IMR-90 (cell line): Measurements from ENCODE around the gene LAMTOR4. TPM values are rescaled to one million over a fixed set of nuclear protein-coding genes. Genes with fewer than 3 reads are reported as not detected.

Source experiments
- ATAC-seq: fragments of 200-7000 bp; cut with Tn5 transposase; 2 replicates; pipeline ENCODE4 v1.9.1; 2020; ENCODE audit warnings: low read depth, mild to moderate bottlenecking, moderate library complexity
- BruUV-seq: library from RNA; stranded (reverse); fragments of 400-500 nt; replicated peaks from 2 replicates; lab custom pipeline; 2021; lab: Mats Ljungman, UMichigan
- CTCF ChIA-PET: fragments of 300-600 bp; formaldehyde crosslinking; extraction: SDS; loops from one replicate; lab custom pipeline; 2021; ENCODE audit warnings: antibody characterized with exemption; lab: Yijun Ruan, JAX
- POLR2A ChIA-PET: fragments of 300-600 bp; sonication (Branson Sonifier 250); formaldehyde crosslinking; loops from one replicate; lab custom pipeline; 2022; ENCODE audit warnings: antibody characterized with exemption; ENCODE audit not compliant: unreplicated experiment; lab: Charles Lee
- DNase-seq: peaks from one replicate; pipeline ENCODE4 v3.0.0; 2013
- H2AFZ ChIP-seq: replicated peaks from 2 replicates; pipeline ENCODE3; 2013; ENCODE audit warnings: low read length, mild to moderate bottlenecking; ENCODE audit not compliant: poor library complexity
- H2AK5ac ChIP-seq: 2 replicates; pipeline ENCODE4 v1.6.1; 2013; ENCODE audit warnings: low read depth, low read length, inconsistent platforms
- H2AK9ac ChIP-seq: replicated peaks from 2 replicates; pipeline ENCODE3; 2013; ENCODE audit warnings: mild to moderate bottlenecking, low read depth, low read length, moderate library complexity; ENCODE audit not compliant: poor library complexity
- H2BK120ac ChIP-seq: 2 replicates; pipeline ENCODE4 v1.6.1; 2013; ENCODE audit warnings: low read depth, low read length, inconsistent platforms
- H2BK15ac ChIP-seq: 3 replicates; pipeline ENCODE4 v1.6.1; 2013; ENCODE audit warnings: low read depth, low read length, inconsistent platforms
- H2BK20ac ChIP-seq: 2 replicates; pipeline ENCODE4 v1.6.1; 2013; ENCODE audit warnings: low read depth, mild to moderate bottlenecking, inconsistent platforms, low read length, moderate library complexity
- H2BK5ac ChIP-seq: 2 replicates; pipeline ENCODE4 v1.6.1; 2013; ENCODE audit warnings: mild to moderate bottlenecking, low read depth, low read length, inconsistent platforms; ENCODE audit not compliant: poor library complexity, severe bottlenecking
- H3K14ac ChIP-seq: replicated peaks from 2 replicates; pipeline ENCODE4 v1.6.1; 2013; ENCODE audit warnings: low read depth, low read length, inconsistent platforms
- H3K18ac ChIP-seq: 2 replicates; pipeline ENCODE4 v1.6.1; 2013; ENCODE audit warnings: low read depth, low read length, control low read depth
- H3K23ac ChIP-seq: 2 replicates; pipeline ENCODE4 v1.6.1; 2013; ENCODE audit warnings: low read depth, low read length, inconsistent platforms
- H3K27ac ChIP-seq: 2 replicates; pipeline ENCODE4 v1.5.1; 2013; ENCODE audit warnings: mild to moderate bottlenecking, control low read depth, low read length; ENCODE audit not compliant: insufficient read depth
- H3K27me3 ChIP-seq: 2 replicates; pipeline ENCODE4 v1.6.1; 2013; ENCODE audit warnings: low read length; ENCODE audit not compliant: control insufficient read depth, insufficient read depth
- H3K36me3 ChIP-seq: 2 replicates; pipeline ENCODE4 v1.6.1; 2013; ENCODE audit warnings: low read length, mixed read lengths; ENCODE audit not compliant: control insufficient read depth, insufficient read depth
- H3K4ac ChIP-seq: 2 replicates; pipeline ENCODE4 v1.6.1; 2013; ENCODE audit warnings: low read depth, low read length, inconsistent platforms
- H3K4me1 ChIP-seq: 2 replicates; pipeline ENCODE4 v1.6.1; 2013; ENCODE audit warnings: low read length, mixed read lengths; ENCODE audit not compliant: control insufficient read depth, insufficient read depth
- H3K4me2 ChIP-seq: 2 replicates; pipeline ENCODE4 v1.6.1; 2013; ENCODE audit warnings: low read depth, mild to moderate bottlenecking, control low read depth, low read length, moderate library complexity
- H3K4me3 ChIP-seq: 2 replicates; pipeline ENCODE4 v1.5.1; 2013; ENCODE audit warnings: low read depth, mild to moderate bottlenecking, control low read depth, low read length, moderate library complexity; ENCODE audit not compliant: insufficient read depth
- H3K56ac ChIP-seq: 2 replicates; pipeline ENCODE4 v1.6.1; 2013; ENCODE audit warnings: low read length, inconsistent platforms; ENCODE audit not compliant: insufficient read depth; ENCODE audit errors: extremely low read depth
- H3K79me1 ChIP-seq, 2 experiments: 2 replicates each; pipeline ENCODE4 v1.6.1; 2013; ENCODE audit warnings: low read length in 2 of 2, inconsistent platforms in 1 of 2, low read depth in 1 of 2
- H3K9ac ChIP-seq: 2 replicates; pipeline ENCODE4 v1.6.1; 2013; ENCODE audit warnings: low read depth, low read length, control low read depth
- H3K9me1 ChIP-seq: 2 replicates; pipeline ENCODE4 v1.6.1; 2013; ENCODE audit warnings: low read length, inconsistent platforms; ENCODE audit not compliant: insufficient read depth
- H3K9me3 ChIP-seq: 2 replicates; pipeline ENCODE4 v1.6.1; 2013; ENCODE audit warnings: low read length; ENCODE audit not compliant: control insufficient read depth, insufficient read depth
- H4K20me1 ChIP-seq: 2 replicates; pipeline ENCODE4 v1.6.1; 2013; ENCODE audit warnings: low read length, inconsistent platforms; ENCODE audit not compliant: insufficient read depth
- H4K5ac ChIP-seq: 2 replicates; pipeline ENCODE4 v1.6.1; 2013; ENCODE audit warnings: mild to moderate bottlenecking, low read depth, low read length, control low read depth
- H4K8ac ChIP-seq, 2 experiments: 2 replicates each; pipeline ENCODE4 v1.6.1; 2013; ENCODE audit warnings: low read depth in 2 of 2, low read length in 2 of 2, control low read depth in 1 of 2, inconsistent platforms in 1 of 2
- H4K91ac ChIP-seq: 2 replicates; pipeline ENCODE4 v1.6.1; 2013; ENCODE audit warnings: low read depth, low read length, inconsistent platforms; ENCODE audit not compliant: insufficient read depth
- CEBPB ChIP-seq: IDR thresholded peaks from 2 replicates; pipeline ENCODE4 v1.6.1; 2012; ENCODE audit warnings: low read depth, low read length, improper control_type of control experiment
- MAFK ChIP-seq: IDR thresholded peaks from 2 replicates; pipeline ENCODE4 v1.6.1; 2012; ENCODE audit warnings: low read depth, low read length, improper control_type of control experiment
- MAZ ChIP-seq: IDR thresholded peaks from 2 replicates; pipeline ENCODE4 v1.6.1; 2012; ENCODE audit warnings: low read depth, mild to moderate bottlenecking, low read length, improper control_type of control experiment, moderate library complexity, borderline replicate concordance
- MXI1 ChIP-seq: IDR thresholded peaks from 2 replicates; pipeline ENCODE4 v1.6.1; 2012; ENCODE audit warnings: low read depth, mild to moderate bottlenecking, low read length, moderate library complexity, borderline replicate concordance
- NFE2L2 ChIP-seq: fragments of 150-350 bp; IDR thresholded peaks from 2 replicates; pipeline ENCODE4 v1.6.1; 2016; ENCODE audit warnings: low read depth, mild to moderate bottlenecking, low read length
- SMC3 ChIP-seq: fragments of 150-350 bp; IDR thresholded peaks from 2 replicates; pipeline ENCODE4 v1.6.1; 2016; ENCODE audit warnings: low read depth, mild to moderate bottlenecking, antibody characterized with exemption, low read length, moderate library complexity
- WGBS, 2 experiments: methylation state at CpG; one replicate each; pipeline versions ENCODE4 v1.1.5 to v1.1.7; 2013; ENCODE audit warnings: missing lambda C conversion rate in 2 of 2; ENCODE audit not compliant: insufficient read length in 1 of 2; ENCODE audit errors: extremely low coverage in 2 of 2; 5-methylcytosine and 5-hydroxymethylcytosine counted together
- dilution Hi-C: fragments of 300-500 bp; cut with HindIII; formaldehyde crosslinking; loops from one replicate; pipeline ENCODE4 v1.14.3; 2018; ENCODE audit warnings: low sequenced_read_pairs; ENCODE audit not compliant: unreplicated experiment
- in situ Hi-C: fragments of 300-500 bp; cut with MboI; formaldehyde crosslinking; loops from 3 replicates; pipeline ENCODE4 v1.14.3; 2019; ENCODE audit warnings: low sequenced_read_pairs, inconsistent platforms, mixed read lengths
- intact Hi-C: fragments of 100-400 bp; cut with micrococcal nuclease; formaldehyde crosslinking; loops from 2 replicates; pipeline ENCODE4 v1.10.0; 2022
- polyA plus RNA-seq, 3 experiments: library from polyadenylated mRNA; depleted of rRNA; stranded (reverse); fragments of >200 nt; gene quantifications; 2 replicates each; pipeline ENCODE4 v1.2.3, GENCODE V29; 2012; ENCODE audit warnings: low replicate concordance in 1 of 3
- total RNA-seq: library from RNA; depleted of rRNA; stranded (reverse); fragments of >200 nt; gene quantifications from 2 replicates; pipeline ENCODE4 v1.2.3, GENCODE V29; 2012
- TF ChIP-seq, protein P1 (sequence below): fragments of 150-350 bp; IDR thresholded peaks from 2 replicates; pipeline ENCODE4 v1.6.1; 2017; ENCODE audit warnings: mild to moderate bottlenecking, antibody characterized with exemption, low read length, low read depth
- TF ChIP-seq, protein P2 (sequence below): fragments of 150-350 bp; IDR thresholded peaks from 2 replicates; pipeline ENCODE4 v1.6.1; 2016; ENCODE audit warnings: low read depth, mild to moderate bottlenecking, low read length, moderate library complexity, borderline replicate concordance

The LAMTOR4 gene
- total and polyA plus RNA-seq, 2 of the 4 experiments (the other 2 are of a cell fraction) = 134 to 268 TPM

GRCh38 chr7:100142461-100142860 lies 6.3 kb upstream of the LAMTOR4 start:
- Histone ChIP-seq H4K20me1 (no peaks in the 10 kb centered on the region), H2BK120ac (no peak overlapping the region), H3K4me1 (no peaks in the 10 kb centered on the region), H2BK5ac (no peak overlapping the region), H3K9me1 (no peaks in the 10 kb centered on the region), H2BK15ac (no peak overlapping the region), H3K18ac (no peak overlapping the region), H4K8ac (no peak overlapping the region), H4K5ac (no peak overlapping the region), H3K36me3 (no peaks in the 10 kb centered on the region), H4K91ac (no peak overlapping the region), H3K27me3 (no peaks in the 10 kb centered on the region), H3K4me2 (no peak overlapping the region), H3K27ac (no peak overlapping the region), H2BK20ac (no peak overlapping the region), H3K79me1 (no peaks in the 10 kb centered on the region), H3K14ac (no peak overlapping the region), H2AFZ (no peak overlapping the region), H3K4me3 (no peak overlapping the region), H2AK9ac (no peak overlapping the region), H3K23ac (no peak overlapping the region), H3K9ac (no peak overlapping the region), H3K9me3 (no peaks in the 10 kb centered on the region), H2AK5ac (no peak overlapping the region), H3K56ac (no peak overlapping the region), H3K4ac (no peak overlapping the region)
- 83% methylated on average over 1 of the region's 3 CpGs; no CpG with 5 or more reads in 1 of the 2 experiments for WGBS, 2 experiments
- in situ Hi-C loops (no loop called here), intact Hi-C loops (no loop called here), dilution Hi-C loops (no loop called here)
- CTCF ChIA-PET = interaction anchor here (0.6 to 0.9 kb wide), 2 partner anchors 11 to 821 kb away, joined by 3 read pairs; no protein-coding TSS in a partner anchor
- DNase-seq (no peak), ATAC-seq (no peak)
- no TSS peak for BruUV-seq
- TF ChIP-seq MAZ (no peak), CEBPB (0 out of 2 replicates have a peak, but pooled peaks have one; percentile 13), MXI1 (no peak), NFE2L2 (no peak), MAFK (no peak), SMC3 (no peak)
- TF ChIP-seq, protein P1, sequence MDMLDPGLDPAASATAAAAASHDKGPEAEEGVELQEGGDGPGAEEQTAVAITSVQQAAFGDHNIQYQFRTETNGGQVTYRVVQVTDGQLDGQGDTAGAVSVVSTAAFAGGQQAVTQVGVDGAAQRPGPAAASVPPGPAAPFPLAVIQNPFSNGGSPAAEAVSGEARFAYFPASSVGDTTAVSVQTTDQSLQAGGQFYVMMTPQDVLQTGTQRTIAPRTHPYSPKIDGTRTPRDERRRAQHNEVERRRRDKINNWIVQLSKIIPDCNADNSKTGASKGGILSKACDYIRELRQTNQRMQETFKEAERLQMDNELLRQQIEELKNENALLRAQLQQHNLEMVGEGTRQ = no peak
- TF ChIP-seq, protein P2, sequence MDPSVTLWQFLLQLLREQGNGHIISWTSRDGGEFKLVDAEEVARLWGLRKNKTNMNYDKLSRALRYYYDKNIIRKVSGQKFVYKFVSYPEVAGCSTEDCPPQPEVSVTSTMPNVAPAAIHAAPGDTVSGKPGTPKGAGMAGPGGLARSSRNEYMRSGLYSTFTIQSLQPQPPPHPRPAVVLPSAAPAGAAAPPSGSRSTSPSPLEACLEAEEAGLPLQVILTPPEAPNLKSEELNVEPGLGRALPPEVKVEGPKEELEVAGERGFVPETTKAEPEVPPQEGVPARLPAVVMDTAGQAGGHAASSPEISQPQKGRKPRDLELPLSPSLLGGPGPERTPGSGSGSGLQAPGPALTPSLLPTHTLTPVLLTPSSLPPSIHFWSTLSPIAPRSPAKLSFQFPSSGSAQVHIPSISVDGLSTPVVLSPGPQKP = no peak
- POLR2A ChIA-PET = no interaction called here
